OCI-LY1 (cell line): ENCODE measurements around the gene TMEM187.

Experiments used
- EZH2 ChIP-seq: fragments of 200-600 bp; sonication (generic), shearing (Covaris generic); IDR thresholded peaks from 2 replicates; pipeline ENCODE4 v1.8.0; 2017; ENCODE audit warnings: borderline replicate concordance, mixed run types, mild to moderate bottlenecking, antibody characterized with exemption, low read length, moderate library complexity, mixed read lengths
- TF ChIP-seq, protein P1 (sequence below): fragments of 200-600 bp; sonication (generic), shearing (Covaris generic); IDR thresholded peaks from 2 replicates; pipeline ENCODE4 v1.5.1; 2017; ENCODE audit warnings: mild to moderate bottlenecking, antibody characterized with exemption, low read length, moderate library complexity, mixed read lengths

DNA sequence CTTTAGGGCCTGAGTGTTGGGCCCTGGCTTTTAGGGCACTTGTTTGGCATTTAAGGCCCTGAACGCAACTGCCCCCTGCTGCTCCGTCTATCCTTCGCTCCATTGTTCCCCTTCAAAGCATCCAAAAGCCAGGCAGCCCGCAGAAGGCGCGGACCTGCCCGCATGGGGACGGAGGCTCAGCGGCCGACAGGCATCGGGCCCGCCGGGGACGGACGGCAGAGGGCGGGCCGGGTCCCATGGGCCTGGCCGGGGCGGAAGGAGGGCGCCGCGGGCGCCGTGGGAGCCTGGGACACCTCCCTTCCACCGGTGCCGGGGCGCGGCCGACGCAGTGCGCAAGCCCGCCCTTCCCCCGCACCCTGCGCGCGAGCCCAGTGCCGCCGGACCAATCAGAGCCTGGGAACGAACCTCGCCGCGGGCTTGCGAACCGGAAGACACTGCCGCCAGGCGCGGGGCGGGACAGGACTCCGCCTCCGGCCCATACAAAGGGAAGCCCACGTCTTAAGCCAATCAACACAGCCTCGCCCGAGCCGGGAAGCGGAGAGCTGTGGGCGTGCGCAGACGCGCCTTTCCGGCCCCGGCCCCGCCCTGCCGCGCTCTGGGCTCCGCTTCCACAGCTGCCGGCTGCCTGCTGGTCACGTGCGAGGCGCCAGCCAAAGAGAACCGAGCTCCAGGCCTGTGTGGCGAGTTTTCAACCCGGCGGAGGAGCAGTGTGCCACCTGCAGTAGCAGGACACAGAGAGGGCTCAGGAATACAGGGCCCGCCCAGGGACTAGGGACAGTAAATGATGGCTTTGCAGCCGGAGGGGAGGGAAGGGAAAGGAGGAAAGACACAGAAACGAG is 44.4 kb upstream of the TMEM187 start:
- TF ChIP-seq, protein P1, sequence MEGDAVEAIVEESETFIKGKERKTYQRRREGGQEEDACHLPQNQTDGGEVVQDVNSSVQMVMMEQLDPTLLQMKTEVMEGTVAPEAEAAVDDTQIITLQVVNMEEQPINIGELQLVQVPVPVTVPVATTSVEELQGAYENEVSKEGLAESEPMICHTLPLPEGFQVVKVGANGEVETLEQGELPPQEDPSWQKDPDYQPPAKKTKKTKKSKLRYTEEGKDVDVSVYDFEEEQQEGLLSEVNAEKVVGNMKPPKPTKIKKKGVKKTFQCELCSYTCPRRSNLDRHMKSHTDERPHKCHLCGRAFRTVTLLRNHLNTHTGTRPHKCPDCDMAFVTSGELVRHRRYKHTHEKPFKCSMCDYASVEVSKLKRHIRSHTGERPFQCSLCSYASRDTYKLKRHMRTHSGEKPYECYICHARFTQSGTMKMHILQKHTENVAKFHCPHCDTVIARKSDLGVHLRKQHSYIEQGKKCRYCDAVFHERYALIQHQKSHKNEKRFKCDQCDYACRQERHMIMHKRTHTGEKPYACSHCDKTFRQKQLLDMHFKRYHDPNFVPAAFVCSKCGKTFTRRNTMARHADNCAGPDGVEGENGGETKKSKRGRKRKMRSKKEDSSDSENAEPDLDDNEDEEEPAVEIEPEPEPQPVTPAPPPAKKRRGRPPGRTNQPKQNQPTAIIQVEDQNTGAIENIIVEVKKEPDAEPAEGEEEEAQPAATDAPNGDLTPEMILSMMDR, result peak; percentile 9; the same call in 1 of the 2 replicates
- TF ChIP-seq EZH2, result no peak
